Measurements from ENCODE around the gene RRAD.

Gene RRAD

GRCh38 chr16:66913081-66913480 is 12.3 kb downstream of the RRAD start:
- no peak for DNase-seq

GRCh38 chr16:66911801-66912200 is 13.5 kb downstream of the RRAD start:
- no peak for DNase-seq

GRCh38 chr16:66911112-66911511 is 14.2 kb downstream of the RRAD start:
- DNase-seq: no peak

GRCh38 chr16:66910175-66910940 is 15.0 kb downstream of the RRAD start:
- DNase-seq: no peak

- no peak for DNase-seq
These were observed 16.4 kb downstream of the RRAD start for GRCh38 chr16:66908762-66909559.

GRCh38 chr16:66908116-66908515 is 17.2 kb downstream of the RRAD start:
- no peak for DNase-seq

- DNase-seq: no peak
These were observed 18.2 kb downstream of the RRAD start for GRCh38 chr16:66906916-66907836.

GRCh38 chr16:66905633-66906539 is 19.4 kb downstream of the RRAD start:
- DNase-seq: peak; percentile 7 to 63 (median 42)

GRCh38 chr16:66904846-66905632 is 20.3 kb downstream of the RRAD start:
- DNase-seq: no peak

- no peak for DNase-seq
These were observed 20.9 kb downstream of the RRAD start for GRCh38 chr16:66904428-66904845.

- no peak for DNase-seq
These were observed 21.5 kb downstream of the RRAD start for GRCh38 chr16:66903544-66904427.

- DNase-seq: no peak
These were observed 22.4 kb downstream of the RRAD start for GRCh38 chr16:66902648-66903543.

GRCh38 chr16:66901626-66902025 is 23.7 kb downstream of the RRAD start:
- DNase-seq: no peak

GRCh38 chr16:66900721-66901441 is 24.5 kb downstream of the RRAD start:
- DNase-seq: no peak

GRCh38 chr16:66899945-66900710 is 25.2 kb downstream of the RRAD start:
- no peak for DNase-seq

GRCh38 chr16:66899310-66899944 is 25.9 kb downstream of the RRAD start:
- no peak for DNase-seq

- DNase-seq: no peak
These were observed 26.4 kb downstream of the RRAD start for GRCh38 chr16:66898933-66899309.
